ENCODE measurements around the gene TMC1.
"Not testable (repeated sequence)": the region's sequence is repeated elsewhere in the genome, so short reads cannot be mapped to it uniquely, and the experiment has no call there.

The TMC1 gene

GRCh38 chr9:72855890-72856523 is 334.6 kb downstream of the TMC1 start:
- Histone ChIP-seq H3K9ac (ENCODE audit: insufficient read length, low read depth) (no peak overlapping the region), H3K9me3 (ENCODE audit: insufficient read depth, low read length) (no peaks in the 10 kb centered on the region), H3K36me3 (ENCODE audit: insufficient read depth, insufficient read length, low read length) (no peaks in the 10 kb centered on the region), H3K27me3 (ENCODE audit: insufficient read depth, insufficient read length) (no peaks in the 10 kb centered on the region), H3K4me3 (ENCODE audit: insufficient read length, low read depth) (no peak overlapping the region), H3K4me1 (ENCODE audit: insufficient read depth, insufficient read length) (no peaks in the 10 kb centered on the region)
- no peak for DNase-seq (ENCODE audit: low read depth, low spot score)
- TF ChIP-seq SUZ12 (IDR thresholded peaks at IDR 0.05; ENCODE audit: extremely low read depth, insufficient read depth, insufficient read length) = no peak
- no peak for TF ChIP-seq ZNF274 (IDR thresholded peaks at IDR 0.05; ENCODE audit: low read depth, low read length)
- no peak for TF ChIP-seq YY1 (IDR thresholded peaks at IDR 0.05; ENCODE audit: insufficient read depth, insufficient read length)

GRCh38 chr9:72856972-72857623 is 335.7 kb downstream of the TMC1 start:
- TF ChIP-seq YY1 (IDR thresholded peaks at IDR 0.05; ENCODE audit: insufficient read depth, insufficient read length) = no peak
- TF ChIP-seq SUZ12 (IDR thresholded peaks at IDR 0.05; ENCODE audit: extremely low read depth, insufficient read depth, insufficient read length) = no peak
- TF ChIP-seq ZNF274 (IDR thresholded peaks at IDR 0.05; ENCODE audit: low read depth, low read length) = no peak
- Histone ChIP-seq H3K9me3 (ENCODE audit: insufficient read depth, low read length) (no peaks in the 10 kb centered on the region), H3K36me3 (ENCODE audit: insufficient read depth, insufficient read length, low read length) (no peaks in the 10 kb centered on the region), H3K9ac (ENCODE audit: insufficient read length, low read depth) (no peak overlapping the region), H3K4me1 (ENCODE audit: insufficient read depth, insufficient read length) (no peaks in the 10 kb centered on the region), H3K4me3 (ENCODE audit: insufficient read length, low read depth) (no peak overlapping the region), H3K27me3 (ENCODE audit: insufficient read depth, insufficient read length) (no peaks in the 10 kb centered on the region)
- DNase-seq (ENCODE audit: low read depth, low spot score) = peak; percentile 28

GRCh38 chr9:72857624-72857996 is 336.2 kb downstream of the TMC1 start:
- TF ChIP-seq ZNF274 (IDR thresholded peaks at IDR 0.05; ENCODE audit: low read depth, low read length) = no peak
- TF ChIP-seq YY1 (IDR thresholded peaks at IDR 0.05; ENCODE audit: insufficient read depth, insufficient read length) = no peak
- no peak for TF ChIP-seq SUZ12 (IDR thresholded peaks at IDR 0.05; ENCODE audit: extremely low read depth, insufficient read depth, insufficient read length)
- no peak for DNase-seq (ENCODE audit: low read depth, low spot score)
- Histone ChIP-seq H3K36me3 (ENCODE audit: insufficient read depth, insufficient read length, low read length) (no peaks in the 10 kb centered on the region), H3K9ac (ENCODE audit: insufficient read length, low read depth) (no peak overlapping the region), H3K9me3 (ENCODE audit: insufficient read depth, low read length) (no peaks in the 10 kb centered on the region), H3K27me3 (ENCODE audit: insufficient read depth, insufficient read length) (no peaks in the 10 kb centered on the region), H3K4me3 (ENCODE audit: insufficient read length, low read depth) (no peak overlapping the region), H3K4me1 (ENCODE audit: insufficient read depth, insufficient read length) (no peaks in the 10 kb centered on the region)

- Histone ChIP-seq H3K4me3 (ENCODE audit: insufficient read length, low read depth) (no peak overlapping the region), H3K9ac (ENCODE audit: insufficient read length, low read depth) (no peak overlapping the region), H3K9me3 (ENCODE audit: insufficient read depth, low read length) (no peaks in the 10 kb centered on the region), H3K36me3 (ENCODE audit: insufficient read depth, insufficient read length, low read length) (no peaks in the 10 kb centered on the region), H3K4me1 (ENCODE audit: insufficient read depth, insufficient read length) (no peaks in the 10 kb centered on the region), H3K27me3 (ENCODE audit: insufficient read depth, insufficient read length) (no peaks in the 10 kb centered on the region)
- no peak for TF ChIP-seq YY1 (IDR thresholded peaks at IDR 0.05; ENCODE audit: insufficient read depth, insufficient read length)
- no peak for TF ChIP-seq SUZ12 (IDR thresholded peaks at IDR 0.05; ENCODE audit: extremely low read depth, insufficient read depth, insufficient read length)
- TF ChIP-seq ZNF274 (IDR thresholded peaks at IDR 0.05; ENCODE audit: low read depth, low read length) = no peak
- no peak for DNase-seq (ENCODE audit: low read depth, low spot score)
These were observed 336.9 kb downstream of the TMC1 start for GRCh38 chr9:72858089-72858912.

- not testable (repeated sequence) for H3K4me1 ChIP-seq (ENCODE audit: insufficient read depth, insufficient read length); H3K4me3 ChIP-seq (ENCODE audit: insufficient read length, low read depth); H3K36me3 ChIP-seq (ENCODE audit: insufficient read depth, insufficient read length, low read length); H3K9me3 ChIP-seq (ENCODE audit: insufficient read depth, low read length); DNase-seq (ENCODE audit: low read depth, low spot score); H3K27me3 ChIP-seq (ENCODE audit: insufficient read depth, insufficient read length); H3K9ac ChIP-seq (ENCODE audit: insufficient read length, low read depth)
These were observed 341.4 kb downstream of the TMC1 start for GRCh38 chr9:72862788-72863187.

- no peaks in the 10 kb centered on the region for H3K36me3 ChIP-seq (ENCODE audit: insufficient read depth, insufficient read length, low read length)
- no peak for DNase-seq (ENCODE audit: low read depth, low spot score)
- no peaks in the 10 kb centered on the region for H3K27me3 ChIP-seq (ENCODE audit: insufficient read depth, insufficient read length)
- no peaks in the 10 kb centered on the region for H3K4me1 ChIP-seq (ENCODE audit: insufficient read depth, insufficient read length)
- H3K9me3 ChIP-seq (ENCODE audit: insufficient read depth, low read length) = no peaks in the 10 kb centered on the region
- H3K9ac ChIP-seq (ENCODE audit: insufficient read length, low read depth) = no peak overlapping the region
- H3K4me3 ChIP-seq (ENCODE audit: insufficient read length, low read depth) = no peak overlapping the region
- TF ChIP-seq SUZ12 (IDR thresholded peaks at IDR 0.05; ENCODE audit: extremely low read depth, insufficient read depth, insufficient read length) = no peak
- no peak for TF ChIP-seq ZNF274 (IDR thresholded peaks at IDR 0.05; ENCODE audit: low read depth, low read length)
- no peak for TF ChIP-seq YY1 (IDR thresholded peaks at IDR 0.05; ENCODE audit: insufficient read depth, insufficient read length)
These were observed 342.2 kb downstream of the TMC1 start for GRCh38 chr9:72863456-72864094.

GRCh38 chr9:72864327-72864726 is 342.9 kb downstream of the TMC1 start:
- DNase-seq (ENCODE audit: low read depth, low spot score) = no peak
- no peaks in the 10 kb centered on the region for H3K4me1 ChIP-seq (ENCODE audit: insufficient read depth, insufficient read length)
- TF ChIP-seq SUZ12 (IDR thresholded peaks at IDR 0.05; ENCODE audit: extremely low read depth, insufficient read depth, insufficient read length) (no peak), YY1 (IDR thresholded peaks at IDR 0.05; ENCODE audit: insufficient read depth, insufficient read length) (no peak), ZNF274 (IDR thresholded peaks at IDR 0.05; ENCODE audit: low read depth, low read length) (no peak)

More at GRCh38 chr9:72864327-72864726, 342.9 kb downstream of the TMC1 start:
- no peaks in the 10 kb centered on the region for H3K36me3 ChIP-seq (ENCODE audit: insufficient read depth, insufficient read length, low read length)
- no peaks in the 10 kb centered on the region for H3K27me3 ChIP-seq (ENCODE audit: insufficient read depth, insufficient read length)
- no peaks in the 10 kb centered on the region for H3K9me3 ChIP-seq (ENCODE audit: insufficient read depth, low read length)
- no peak overlapping the region for H3K4me3 ChIP-seq (ENCODE audit: insufficient read length, low read depth)
- H3K9ac ChIP-seq (ENCODE audit: insufficient read length, low read depth) = no peak overlapping the region
